ENCODE results near the gene PDPR.
"Not testable (repeated sequence)": the region's sequence is repeated elsewhere in the genome, so short reads cannot be mapped to it uniquely, and the experiment has no call there.

PDPR gene

GRCh38 chr16:70113982-70114826, at the start of gene PDPR:
TSS of gene PDPR (plus strand) at chr16:70114332. CDS start at chr16:70120493, 6,161 bp downstream.
- peak; percentile 14 to 94 (median 80) for DNase-seq

- DNase-seq, result peak in 25 of 56 donors; percentile 1 to 28 (median 14)
Observed at GRCh38 chr16:70064841-70065370, 49.2 kb upstream of the PDPR start.

GRCh38 chr16:70065376-70065745, 48.8 kb upstream of the PDPR start:
- DNase-seq, result peak in 1 of 56 donors; percentile 29

- peak in 53 of 56 donors; percentile 13 to 83 (median 60) for DNase-seq
Observed at GRCh38 chr16:70065746-70066658, 48.1 kb upstream of the PDPR start.

- not testable (repeated sequence) for DNase-seq
Observed at GRCh38 chr16:70066751-70067150, 47.4 kb upstream of the PDPR start.

- not testable (repeated sequence) for DNase-seq
Observed at GRCh38 chr16:70079081-70079480, 35.1 kb upstream of the PDPR start.

- peak in 7 of 56 donors; percentile 0 to 28 (median 14) for DNase-seq
Observed at GRCh38 chr16:70081219-70081618, 32.9 kb upstream of the PDPR start.

GRCh38 chr16:70083931-70084330, 30.2 kb upstream of the PDPR start:
- DNase-seq, result not testable (repeated sequence)

GRCh38 chr16:70088160-70088559, 26.0 kb upstream of the PDPR start:
- not testable (repeated sequence) for DNase-seq

GRCh38 chr16:70088877-70089276, 25.3 kb upstream of the PDPR start:
- DNase-seq, result not testable (repeated sequence)

GRCh38 chr16:70089289-70089688, 24.8 kb upstream of the PDPR start:
- DNase-seq, result not testable (repeated sequence)

- not testable (repeated sequence) for DNase-seq
Observed at GRCh38 chr16:70091104-70091503, 23.0 kb upstream of the PDPR start.

GRCh38 chr16:70094096-70094495, 20.0 kb upstream of the PDPR start:
- not testable (repeated sequence) for DNase-seq

- DNase-seq, result not testable (repeated sequence)
Observed at GRCh38 chr16:70109583-70110279, 4.4 kb upstream of the PDPR start.

- not testable (repeated sequence) for DNase-seq
Observed at GRCh38 chr16:70112162-70112561, 2.0 kb upstream of the PDPR start.

GRCh38 chr16:70113599-70113981, 542 bp upstream of the PDPR start:
- not testable (repeated sequence) for DNase-seq

- DNase-seq, result not testable (repeated sequence)
Observed at GRCh38 chr16:70118354-70118753, 4.2 kb downstream of the PDPR start.

GRCh38 chr16:70118776-70119175, 4.6 kb downstream of the PDPR start:
- not testable (repeated sequence) for DNase-seq

GRCh38 chr16:70120398-70120797, 6.3 kb downstream of the PDPR start:
- DNase-seq, result not testable (repeated sequence)

GRCh38 chr16:70123822-70124221, 9.7 kb downstream of the PDPR start:
- DNase-seq, result not testable (repeated sequence)

- not testable (repeated sequence) for DNase-seq
Observed at GRCh38 chr16:70126226-70126625, 12.1 kb downstream of the PDPR start.
